Kidney (tissue), 14 donors: ENCODE data around the gene GNB5. TPM values are rescaled to one million over a fixed set of nuclear protein-coding genes. Genes with fewer than 3 reads are reported as not detected.

Experiments
- DNase-seq, 5 donors: peaks; one replicate each; pipeline ENCODE4 v3.0.0-alpha.2; 2013 to 2020
- FAIRE-seq: peaks from 2 replicates; lab custom pipeline; 2012; peaks lifted over from hg19 to GRCh38; lab: Jason Lieb, UNC
- H3K27ac ChIP-seq, 2 donors: one replicate each; pipeline ENCODE4 v1.7.0; 2013; ENCODE audit warnings: low read depth in 2 of 2, low read length in 2 of 2, inconsistent platforms in 1 of 2
- H3K27me3 ChIP-seq: one replicate; pipeline ENCODE4 v1.7.1; 2013; ENCODE audit warnings: low read length, inconsistent platforms; ENCODE audit not compliant: control insufficient read depth, insufficient read depth
- H3K36me3 ChIP-seq, 3 donors: one replicate each; pipeline versions ENCODE4 v1.7.0 to v1.7.1; 2013; ENCODE audit warnings: low read length in 3 of 3, control low read depth in 1 of 3, inconsistent platforms in 1 of 3; ENCODE audit not compliant: insufficient read depth in 3 of 3, control insufficient read depth in 2 of 3
- H3K4me1 ChIP-seq, 3 donors: one replicate each; pipeline versions ENCODE4 v1.7.0 to v1.7.1; 2013; ENCODE audit warnings: low read length in 3 of 3, inconsistent platforms in 1 of 3, low read depth in 1 of 3; ENCODE audit not compliant: control insufficient read depth in 2 of 3, insufficient read depth in 2 of 3
- H3K4me3 ChIP-seq, 3 donors: one replicate each; pipeline versions ENCODE4 v1.7.0 to v1.8.1; 2013; ENCODE audit warnings: low read length in 3 of 3, control low read depth in 1 of 3, inconsistent platforms in 1 of 3
- H3K9ac ChIP-seq, 3 donors: one replicate each; pipeline versions ENCODE4 v1.7.0 to v1.7.1; 2013; ENCODE audit warnings: low read length in 3 of 3, control low read depth in 1 of 3, inconsistent platforms in 1 of 3
- H3K9me3 ChIP-seq, 3 donors: one replicate each; pipeline versions ENCODE4 v1.7.0 to v1.7.1; 2013; ENCODE audit warnings: low read length in 3 of 3, control low read depth in 1 of 3, inconsistent platforms in 1 of 3; ENCODE audit not compliant: control insufficient read depth in 2 of 3, insufficient read depth in 1 of 3
- intact Hi-C: fragments of 100-400 bp; cut with DNase I; formaldehyde crosslinking; loops from one replicate; pipeline ENCODE4 v1.11.1; 2022
- polyA plus RNA-seq: library from polyadenylated mRNA; stranded (reverse); fragments of 350-450 nt; fragmentation: Illumina TruSeq; extraction: RNeasy Lipid Tissue Mini Kit (QIAGEN cat#74804); gene quantifications from one replicate; pipeline ENCODE4 v1.2.3, GENCODE V29; 2014; ENCODE audit warnings: low read depth, low replicate concordance; ENCODE audit not compliant: insufficient read depth
- total RNA-seq: library from RNA; stranded (reverse); fragmentation: NEBNext Ultra II Directional; extraction: Animal tissue kit (Norgen Biotek cat#: 25700); gene quantifications from one replicate; pipeline ENCODE4 v1.2.1, GENCODE V29; 2021
- TF ChIP-seq, protein P1 (sequence below): IDR thresholded peaks from 3 replicates; pipeline ENCODE4 v1.5.1; 2012; ENCODE audit warnings: mild to moderate bottlenecking, moderate library complexity, borderline replicate concordance; ENCODE audit not compliant: insufficient read depth; ENCODE audit errors: extremely low read depth
- donor health status: control.
- donor health status: control.
- donor health status: control.
- donor health status: control.
- donor health status: control.
- donor health status: DM: yes; HTN: yes; CAD: no.
- donor health status: Normal renal cell carcinoma (clear cell type).

Gene GNB5
- total and polyA plus RNA-seq, 2 donors from 2014 or later: 28.3 to 43.6 TPM

- Histone ChIP-seq H3K4me1 (peaks cover 0 to 9% (median 8%) of the 10 kb centered on the region in 3 donors), H3K36me3 (no peaks in the 10 kb centered on the region), H3K9me3 (no peaks in the 10 kb centered on the region), H3K27me3 (no peaks in the 10 kb centered on the region), H3K4me3 (peak overlapping the region in 2 of 3 donors; percentile 71 to 96), H3K9ac (no peak overlapping the region), H3K27ac (no peak overlapping the region)
- DNase-seq (no peak), FAIRE-seq (no peak)
- TF ChIP-seq, protein P1, sequence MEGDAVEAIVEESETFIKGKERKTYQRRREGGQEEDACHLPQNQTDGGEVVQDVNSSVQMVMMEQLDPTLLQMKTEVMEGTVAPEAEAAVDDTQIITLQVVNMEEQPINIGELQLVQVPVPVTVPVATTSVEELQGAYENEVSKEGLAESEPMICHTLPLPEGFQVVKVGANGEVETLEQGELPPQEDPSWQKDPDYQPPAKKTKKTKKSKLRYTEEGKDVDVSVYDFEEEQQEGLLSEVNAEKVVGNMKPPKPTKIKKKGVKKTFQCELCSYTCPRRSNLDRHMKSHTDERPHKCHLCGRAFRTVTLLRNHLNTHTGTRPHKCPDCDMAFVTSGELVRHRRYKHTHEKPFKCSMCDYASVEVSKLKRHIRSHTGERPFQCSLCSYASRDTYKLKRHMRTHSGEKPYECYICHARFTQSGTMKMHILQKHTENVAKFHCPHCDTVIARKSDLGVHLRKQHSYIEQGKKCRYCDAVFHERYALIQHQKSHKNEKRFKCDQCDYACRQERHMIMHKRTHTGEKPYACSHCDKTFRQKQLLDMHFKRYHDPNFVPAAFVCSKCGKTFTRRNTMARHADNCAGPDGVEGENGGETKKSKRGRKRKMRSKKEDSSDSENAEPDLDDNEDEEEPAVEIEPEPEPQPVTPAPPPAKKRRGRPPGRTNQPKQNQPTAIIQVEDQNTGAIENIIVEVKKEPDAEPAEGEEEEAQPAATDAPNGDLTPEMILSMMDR: no peak
- intact Hi-C loops: no loop called here
Observed at GRCh38 chr15:52180851-52181450, 10.2 kb downstream of the GNB5 start.

GRCh38 chr15:52180196-52180835, 10.9 kb downstream of the GNB5 start:
- peak overlapping the region; percentile 71 to 96 (median 77) for H3K4me3 ChIP-seq
- H3K4me1 ChIP-seq: peaks cover 0 to 9% (median 8%) of the 10 kb centered on the region in 3 donors
- H3K36me3 ChIP-seq: no peaks in the 10 kb centered on the region
- peak in 2 of 5 donors; percentile 16 to 45 for DNase-seq
- H3K9me3 ChIP-seq: no peaks in the 10 kb centered on the region
- H3K9ac ChIP-seq: peak overlapping the region; percentile 29 to 80 (median 71)
- H3K27ac ChIP-seq: peak overlapping the region; percentile 78 to 80
- TF ChIP-seq, protein P1: no peak
- no peak for FAIRE-seq
- intact Hi-C loops: no loop called here
- no peaks in the 10 kb centered on the region for H3K27me3 ChIP-seq

DNA sequence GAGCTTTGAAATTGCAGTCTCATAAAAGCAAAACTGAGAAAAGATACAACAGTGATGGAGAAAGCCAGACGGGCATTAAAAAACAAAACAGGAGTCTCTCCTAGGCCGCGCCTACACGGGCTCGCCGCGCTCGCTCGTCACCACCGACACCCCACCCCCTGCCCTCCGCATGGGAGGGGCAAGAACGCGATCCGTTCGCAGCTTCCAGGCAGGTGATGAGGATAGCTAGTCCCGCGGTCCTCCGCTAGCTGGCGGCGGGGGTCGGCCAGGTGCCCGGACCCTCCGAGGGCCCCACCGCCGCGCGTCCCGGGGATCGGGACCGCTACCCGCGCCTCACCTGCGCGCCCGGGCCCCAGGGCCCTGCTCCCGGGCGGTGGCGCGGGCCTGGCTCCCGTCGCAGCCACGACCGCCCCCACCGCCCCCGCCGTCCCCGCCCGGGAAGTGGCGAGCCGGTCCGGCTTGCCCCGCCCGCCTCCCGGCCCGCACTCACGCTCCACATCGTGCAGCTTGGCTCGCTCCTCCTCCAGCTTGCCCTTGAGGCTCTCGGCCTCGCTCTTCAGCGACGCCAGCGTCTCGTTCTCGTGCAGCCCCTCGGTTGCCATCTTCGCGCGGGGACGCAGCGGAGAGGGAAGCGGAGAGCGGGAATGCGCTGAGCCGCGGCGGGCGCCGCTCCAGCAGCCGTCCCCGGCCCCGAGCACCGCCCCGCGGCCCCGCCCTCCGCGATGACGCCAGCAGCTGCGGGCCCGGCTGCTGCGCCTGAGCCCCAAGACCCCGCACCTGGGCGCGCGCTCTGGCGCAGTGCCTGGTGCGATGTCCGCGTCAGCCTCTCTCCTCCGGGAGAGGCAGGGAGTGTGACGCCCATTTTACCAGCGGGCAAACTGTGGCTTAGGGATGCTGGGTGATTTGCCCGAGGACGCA, 11.7 kb downstream of the GNB5 start:
- Histone ChIP-seq H3K27ac (peak overlapping the region; percentile 78 to 80), H3K4me3 (peak overlapping the region; percentile 76 to 96 (median 93)), H3K27me3 (no peaks in the 10 kb centered on the region), H3K9ac (peak overlapping the region; percentile 76 to 93 (median 93)), H3K9me3 (no peaks in the 10 kb centered on the region), H3K4me1 (peaks cover 0 to 9% (median 8%) of the 10 kb centered on the region in 3 donors), H3K36me3 (no peaks in the 10 kb centered on the region)
- TF ChIP-seq, protein P1: no peak
- intact Hi-C loops: no loop called here
- FAIRE-seq (no peak), DNase-seq (peak; percentile 89 to 94 (median 91))
